ENCODE measurements around the gene TRMT2B. TPM values are rescaled to one million over a fixed set of nuclear protein-coding genes. Genes with fewer than 3 reads are reported as not detected.
A peak's percentile ranks its signal among the peaks of the same experiment; 100 is the strongest.

Gene TRMT2B
- total RNA-seq, 1 experiment from 2014 or later = 9.5 TPM

DNA sequence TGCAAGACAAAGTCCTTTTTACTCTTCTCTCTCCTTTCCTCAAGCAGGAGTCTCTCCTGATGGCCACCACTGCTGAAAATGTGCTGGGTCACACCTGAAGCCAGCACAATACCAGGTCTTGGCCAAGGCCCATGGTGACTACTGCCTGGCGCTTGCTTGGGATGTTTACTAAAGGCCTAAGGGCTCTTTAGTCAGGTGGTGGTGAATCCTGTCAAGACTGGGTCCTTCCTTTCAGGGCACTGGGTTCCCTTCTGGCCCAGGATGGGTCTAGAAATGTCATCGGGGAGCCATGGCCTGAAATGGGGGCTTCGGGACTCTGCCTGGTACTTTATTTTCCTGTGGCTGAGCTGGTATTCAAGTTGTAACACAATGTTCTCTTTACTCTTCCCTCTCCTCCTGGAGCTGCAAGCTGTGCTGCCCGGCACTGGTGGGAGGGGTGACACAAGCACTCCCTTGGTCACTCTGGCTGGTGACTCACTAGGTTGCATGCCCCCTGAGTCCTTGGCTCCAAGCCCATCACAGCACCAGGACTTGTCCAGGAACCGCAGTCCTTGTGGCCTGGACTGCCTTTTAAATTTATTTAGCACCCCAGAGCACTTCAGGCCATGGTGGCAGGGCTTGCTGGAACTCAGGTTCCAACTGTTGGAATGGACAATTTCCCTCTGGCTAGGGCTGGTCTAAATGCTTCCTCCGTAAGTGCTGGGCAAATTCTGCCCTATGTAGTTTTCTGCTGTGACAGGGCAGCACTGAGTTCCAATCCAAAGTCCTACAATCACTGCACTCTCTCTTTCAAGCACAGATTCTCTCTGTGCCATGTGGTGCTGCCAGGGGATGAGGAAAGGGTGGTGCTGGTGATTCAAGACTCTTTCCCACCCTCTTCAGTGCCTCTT lies 71.1 kb downstream of the TRMT2B start:
- peak overlapping the region; percentile 65 for H3K4me2 ChIP-seq (ENCODE audit: low read length)
- no peaks in the 10 kb centered on the region for H3K36me3 ChIP-seq (ENCODE audit: control insufficient read depth in 1 of 2, insufficient read depth in 2 of 2, low read length in 2 of 2)
- H3K4me1 ChIP-seq (ENCODE audit: control insufficient read depth in 1 of 2, insufficient read depth in 2 of 2, low read length in 2 of 2) = peaks cover 19 to 29% of the 10 kb centered on the region in 2 experiments
- DNase-seq (ENCODE audit: low read depth, low spot score) (peak; percentile 73), ATAC-seq (peak; percentile 89)
- H3K9me2 ChIP-seq (ENCODE audit: insufficient read depth) = no peaks in the 10 kb centered on the region
- ChIA-PET CTCF (no interaction called here), RAD21 (ENCODE audit: low non-redundant PET in 1 of 2, low total read pairs in 2 of 2, uncharacterized antibody in 2 of 2, unreplicated experiment in 2 of 2) (no interaction called here), POLR2A (no interaction called here)
- intact Hi-C loops (cut with micrococcal nuclease) = no loop called here
- no peak overlapping the region for H2AFZ ChIP-seq (ENCODE audit: low read depth, low read length, poor library complexity, severe bottlenecking)
- peak overlapping the region; percentile 76 for H3K27ac ChIP-seq (ENCODE audit: low read depth, low read length)
- H4K20me1 ChIP-seq (ENCODE audit: insufficient read depth) = no peaks in the 10 kb centered on the region
- H3K27me3 ChIP-seq (ENCODE audit: insufficient read depth, low read length) = no peaks in the 10 kb centered on the region
- no peaks in the 10 kb centered on the region for H3K79me2 ChIP-seq (ENCODE audit: insufficient read depth, low read length)
- H3K4me3 ChIP-seq (replicated peaks in 1 of 2; ENCODE audit: low read depth in 1 of 2, low read length in 2 of 2) = no peak overlapping the region
- no TSS peak for BruUV-seq (replicated peaks)
- H3K9ac ChIP-seq (ENCODE audit: low read length) = peak overlapping the region; percentile 48
- H3K9me3 ChIP-seq (ENCODE audit: control insufficient read depth in 1 of 2, insufficient read depth in 1 of 2, low read depth in 1 of 2, low read length in 2 of 2) = no peaks in the 10 kb centered on the region
- TF ChIP-seq POLR2A (IDR thresholded peaks at IDR 0.05; ENCODE audit: borderline replicate concordance, extremely low read depth, insufficient read depth, insufficient read length) = no peak
- peak; percentile 44; the same call in 1 of the 2 replicates for TF ChIP-seq SP1 (IDR thresholded peaks at IDR 0.05; ENCODE audit: low read depth)
- TF ChIP-seq EGR1 (IDR thresholded peaks at IDR 0.05; ENCODE audit: low read depth) = no peak
- peak; percentile 42; the same call in 1 of the 2 replicates for TF ChIP-seq FOSL1 (IDR thresholded peaks at IDR 0.05; ENCODE audit: low read depth)
- no peak for TF ChIP-seq ZFX (IDR thresholded peaks at IDR 0.05)
- peak; percentile 61; the same call in 1 of the 2 replicates for TF ChIP-seq CBX3 (IDR thresholded peaks at IDR 0.05; ENCODE audit: low read depth)
- TF ChIP-seq CEBPB (IDR thresholded peaks at IDR 0.05; ENCODE audit: low read depth) = no peak
- TF ChIP-seq ZNF274 (IDR thresholded peaks at IDR 0.05; ENCODE audit: low read depth, low read length) = no peak
- TF ChIP-seq, protein P1, sequence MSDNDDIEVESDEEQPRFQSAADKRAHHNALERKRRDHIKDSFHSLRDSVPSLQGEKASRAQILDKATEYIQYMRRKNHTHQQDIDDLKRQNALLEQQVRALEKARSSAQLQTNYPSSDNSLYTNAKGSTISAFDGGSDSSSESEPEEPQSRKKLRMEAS (IDR thresholded peaks at IDR 0.05) = peak; percentile 38
- no peak for TF ChIP-seq YY1 (IDR thresholded peaks at IDR 0.05; ENCODE audit: extremely low read depth, insufficient replicate concordance, low read depth, low read length)
- TF ChIP-seq SRF (IDR thresholded peaks at IDR 0.05; ENCODE audit: low read depth) = no peak
- no peak for TF ChIP-seq REST (IDR thresholded peaks at IDR 0.05; ENCODE audit: low read depth)
- TF ChIP-seq ATF3 (IDR thresholded peaks at IDR 0.05) = no peak
- TF ChIP-seq JUND (IDR thresholded peaks at IDR 0.05) = peak; percentile 72
- no peak for TF ChIP-seq TCF7L2 (IDR thresholded peaks at IDR 0.05; ENCODE audit: borderline replicate concordance, extremely low read depth, insufficient read depth, insufficient read length)
- TF ChIP-seq RAD21 (IDR thresholded peaks at IDR 0.05; ENCODE audit: low read depth) = no peak
- TF ChIP-seq SIN3A (IDR thresholded peaks at IDR 0.05; ENCODE audit: low read depth) = 0 out of 2 replicates have a peak, but pooled peaks have one; percentile 22
- TF ChIP-seq, protein P2, sequence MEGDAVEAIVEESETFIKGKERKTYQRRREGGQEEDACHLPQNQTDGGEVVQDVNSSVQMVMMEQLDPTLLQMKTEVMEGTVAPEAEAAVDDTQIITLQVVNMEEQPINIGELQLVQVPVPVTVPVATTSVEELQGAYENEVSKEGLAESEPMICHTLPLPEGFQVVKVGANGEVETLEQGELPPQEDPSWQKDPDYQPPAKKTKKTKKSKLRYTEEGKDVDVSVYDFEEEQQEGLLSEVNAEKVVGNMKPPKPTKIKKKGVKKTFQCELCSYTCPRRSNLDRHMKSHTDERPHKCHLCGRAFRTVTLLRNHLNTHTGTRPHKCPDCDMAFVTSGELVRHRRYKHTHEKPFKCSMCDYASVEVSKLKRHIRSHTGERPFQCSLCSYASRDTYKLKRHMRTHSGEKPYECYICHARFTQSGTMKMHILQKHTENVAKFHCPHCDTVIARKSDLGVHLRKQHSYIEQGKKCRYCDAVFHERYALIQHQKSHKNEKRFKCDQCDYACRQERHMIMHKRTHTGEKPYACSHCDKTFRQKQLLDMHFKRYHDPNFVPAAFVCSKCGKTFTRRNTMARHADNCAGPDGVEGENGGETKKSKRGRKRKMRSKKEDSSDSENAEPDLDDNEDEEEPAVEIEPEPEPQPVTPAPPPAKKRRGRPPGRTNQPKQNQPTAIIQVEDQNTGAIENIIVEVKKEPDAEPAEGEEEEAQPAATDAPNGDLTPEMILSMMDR (IDR thresholded peaks at IDR 0.05 in 2 of 3, conservative IDR thresholded peaks at IDR 0.05 in 1 of 3; ENCODE audit: borderline replicate concordance in 1 of 3, insufficient read depth in 1 of 3, low read depth in 2 of 3, low read length in 2 of 3) = no peak
- TF ChIP-seq EZH2 (IDR thresholded peaks at IDR 0.05) = no peak
- no peak for TF ChIP-seq POLR2AphosphoS5 (IDR thresholded peaks at IDR 0.05; ENCODE audit: low read depth, low read length)

All from HCT116 (cell line).